ENCODE results near the gene LPIN3.

DNA sequence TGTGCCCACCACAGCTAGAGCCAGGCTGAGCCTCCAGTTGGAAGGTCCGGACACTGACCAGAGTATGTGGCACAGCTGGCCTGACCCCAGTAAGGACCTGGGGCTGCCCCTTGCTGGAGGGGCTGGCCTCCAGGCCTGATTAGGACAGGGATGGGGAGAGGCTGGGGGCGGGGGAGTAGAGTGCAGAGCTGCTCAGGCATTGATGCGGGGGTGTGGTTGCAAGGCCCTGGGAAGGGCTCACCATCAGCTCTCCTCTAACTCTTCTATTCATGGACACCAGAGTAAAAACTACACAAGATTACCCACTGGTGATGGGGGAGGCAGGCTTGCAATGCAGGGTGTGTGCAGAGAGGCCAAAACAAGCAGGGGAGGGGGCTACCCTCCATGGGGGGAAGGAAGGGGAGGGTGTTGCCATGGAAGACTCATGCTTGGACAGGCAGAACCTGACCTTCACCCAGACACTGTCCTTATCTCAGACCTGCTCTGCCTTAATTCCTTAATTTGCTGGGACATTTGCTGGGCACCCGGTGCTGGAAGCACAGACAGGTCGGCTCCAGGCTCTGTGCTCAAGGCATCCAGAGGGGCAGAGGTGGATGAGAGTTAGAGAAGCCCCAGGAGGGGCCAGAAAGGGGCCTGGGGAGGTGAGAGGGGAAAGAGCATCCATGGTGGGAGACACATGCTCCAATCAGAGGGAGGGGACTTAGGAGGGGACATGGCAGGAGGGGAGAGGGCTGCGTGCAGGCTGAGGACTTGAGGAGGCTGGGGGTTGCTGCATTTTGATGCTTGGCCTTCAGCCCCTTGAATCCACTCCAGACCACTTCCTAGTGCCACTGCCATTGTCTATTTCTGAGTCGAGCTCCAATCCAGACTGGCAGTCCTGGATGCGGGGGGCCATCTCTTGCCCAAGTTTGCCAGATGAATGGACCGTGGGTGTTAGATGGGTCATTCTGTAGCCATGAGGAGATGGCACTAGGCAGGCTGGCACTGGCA lies 33.6 kb downstream of the LPIN3 start:
- no peak for TF ChIP-seq YY1 (IDR thresholded peaks at IDR 0.05; ENCODE audit: low read depth)
- TF ChIP-seq, protein P1, sequence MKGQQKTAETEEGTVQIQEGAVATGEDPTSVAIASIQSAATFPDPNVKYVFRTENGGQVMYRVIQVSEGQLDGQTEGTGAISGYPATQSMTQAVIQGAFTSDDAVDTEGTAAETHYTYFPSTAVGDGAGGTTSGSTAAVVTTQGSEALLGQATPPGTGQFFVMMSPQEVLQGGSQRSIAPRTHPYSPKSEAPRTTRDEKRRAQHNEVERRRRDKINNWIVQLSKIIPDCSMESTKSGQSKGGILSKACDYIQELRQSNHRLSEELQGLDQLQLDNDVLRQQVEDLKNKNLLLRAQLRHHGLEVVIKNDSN (IDR thresholded peaks at IDR 0.05): no peak
